ENCODE measurements around the gene SRSF2.
"Not testable (repeated sequence)": the region's sequence is repeated elsewhere in the genome, so short reads cannot be mapped to it uniquely, and the experiment has no call there.

Gene SRSF2

GRCh38 chr17:76722279-76722678, 14.9 kb downstream of the SRSF2 start:
- DNase-seq (ENCODE audit: low spot score), result no peak

- DNase-seq (ENCODE audit: low spot score), result no peak
Measured at GRCh38 chr17:76721463-76721862, 15.7 kb downstream of the SRSF2 start.

GRCh38 chr17:76720941-76721340, 16.2 kb downstream of the SRSF2 start:
- DNase-seq (ENCODE audit: low spot score), result no peak

- no peak for DNase-seq (ENCODE audit: low spot score)
Measured at GRCh38 chr17:76720211-76720610, 16.9 kb downstream of the SRSF2 start.

GRCh38 chr17:76718516-76718915, 18.6 kb downstream of the SRSF2 start:
- no peak for DNase-seq (ENCODE audit: low spot score)

- no peak for DNase-seq (ENCODE audit: low spot score)
Measured at GRCh38 chr17:76716839-76717215, 20.3 kb downstream of the SRSF2 start.

- DNase-seq (ENCODE audit: low spot score), result no peak
Measured at GRCh38 chr17:76716146-76716838, 20.8 kb downstream of the SRSF2 start.

GRCh38 chr17:76715496-76715830, 21.7 kb downstream of the SRSF2 start:
- DNase-seq (ENCODE audit: low spot score), result no peak

GRCh38 chr17:76714822-76715495, 22.2 kb downstream of the SRSF2 start:
- no peak for DNase-seq (ENCODE audit: low spot score)

- DNase-seq (ENCODE audit: low spot score), result no peak
Measured at GRCh38 chr17:76714336-76714735, 22.8 kb downstream of the SRSF2 start.

GRCh38 chr17:76713765-76714164, 23.4 kb downstream of the SRSF2 start:
- DNase-seq (ENCODE audit: low spot score), result no peak

GRCh38 chr17:76712321-76712720, 24.8 kb downstream of the SRSF2 start:
- DNase-seq (ENCODE audit: low spot score), result not testable (repeated sequence)

GRCh38 chr17:76710863-76711611, 26.1 kb downstream of the SRSF2 start, which contains the start of gene MXRA7:
Gene MXRA7, minus strand, starts transcription at chr17:76710965. Its CDS starts 19 bp downstream, at chr17:76710946.
- peak; percentile 56 for DNase-seq (ENCODE audit: low spot score)

GRCh38 chr17:76709951-76710862, 26.9 kb downstream of the SRSF2 start:
- not testable (repeated sequence) for DNase-seq (ENCODE audit: low spot score)

GRCh38 chr17:76709077-76709950, 27.8 kb downstream of the SRSF2 start:
- DNase-seq (ENCODE audit: low spot score), result peak; percentile 97

- peak; percentile 82 for DNase-seq (ENCODE audit: low spot score)
Measured at GRCh38 chr17:76707985-76708807, 28.9 kb downstream of the SRSF2 start.

- DNase-seq (ENCODE audit: low spot score), result no peak
Measured at GRCh38 chr17:76706817-76707216, 30.3 kb downstream of the SRSF2 start.

- no peak for DNase-seq (ENCODE audit: low spot score)
Measured at GRCh38 chr17:76704805-76705204, 32.3 kb downstream of the SRSF2 start.

- DNase-seq (ENCODE audit: low spot score), result no peak
Measured at GRCh38 chr17:76702941-76703637, 34.0 kb downstream of the SRSF2 start.
